ENCODE results near the gene TRAP1.

Gene TRAP1

DNA sequence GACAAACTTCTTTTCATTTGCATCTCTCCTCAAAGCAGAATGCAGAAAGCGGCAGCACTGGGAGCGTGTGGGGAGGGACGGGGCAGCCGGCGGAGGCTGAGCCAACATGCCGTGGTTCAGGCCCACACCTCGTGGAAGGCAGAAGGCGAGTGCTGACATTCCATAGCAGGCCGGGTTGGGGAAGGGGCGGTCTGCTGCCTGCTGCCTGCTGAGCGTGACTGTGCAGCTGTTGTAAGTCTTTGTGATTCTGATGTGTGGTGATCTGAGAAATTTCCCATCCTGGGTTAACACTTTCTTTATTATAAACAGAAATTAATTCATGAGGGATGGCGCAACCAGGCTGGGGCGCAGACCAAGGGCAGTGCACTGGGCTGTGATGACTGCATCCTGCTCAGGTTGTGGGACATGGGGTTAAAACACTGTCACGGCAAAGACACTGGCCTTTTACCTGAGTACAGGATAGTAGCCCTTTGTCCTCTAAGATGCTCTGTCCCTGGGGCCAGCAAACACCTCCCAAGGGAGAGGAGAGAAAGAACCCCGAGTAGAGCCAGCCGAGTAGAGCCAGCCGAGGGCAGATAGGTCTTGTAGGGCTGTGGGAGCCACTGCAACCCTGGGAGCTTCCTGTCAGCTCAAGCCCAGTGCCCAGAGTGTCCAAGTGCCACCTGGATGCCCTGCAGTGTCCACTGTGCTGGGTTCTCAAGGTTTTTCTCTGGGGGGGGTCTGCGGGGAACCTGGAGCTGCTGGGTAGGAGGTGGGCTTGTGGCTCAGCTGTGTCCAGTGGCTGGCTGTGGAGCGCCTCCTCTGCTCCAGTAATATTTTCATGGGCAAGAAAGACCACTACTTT, 71.6 kb downstream of the TRAP1 start:
- no peak for DNase-seq

DNA sequence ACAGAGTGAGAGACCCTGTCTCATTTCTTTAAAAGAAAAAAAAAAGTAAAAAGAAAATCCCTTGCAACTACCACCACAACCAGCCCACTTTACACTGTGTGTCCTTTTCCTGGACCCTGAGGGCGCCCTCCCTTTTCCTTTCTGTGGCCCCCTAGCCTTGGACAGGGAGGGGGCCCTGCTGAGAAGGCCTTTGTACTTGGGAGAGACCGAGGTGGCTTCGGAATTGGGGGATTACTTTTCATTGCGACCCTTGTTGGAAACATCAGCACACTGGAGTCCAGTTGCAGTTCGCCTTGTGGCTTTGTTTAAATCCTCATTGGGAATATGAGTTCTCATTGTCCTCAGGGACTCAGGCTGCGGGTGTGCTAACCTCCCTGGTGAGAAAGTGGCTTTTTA, 72.2 kb downstream of the TRAP1 start:
- no peak for DNase-seq

DNA sequence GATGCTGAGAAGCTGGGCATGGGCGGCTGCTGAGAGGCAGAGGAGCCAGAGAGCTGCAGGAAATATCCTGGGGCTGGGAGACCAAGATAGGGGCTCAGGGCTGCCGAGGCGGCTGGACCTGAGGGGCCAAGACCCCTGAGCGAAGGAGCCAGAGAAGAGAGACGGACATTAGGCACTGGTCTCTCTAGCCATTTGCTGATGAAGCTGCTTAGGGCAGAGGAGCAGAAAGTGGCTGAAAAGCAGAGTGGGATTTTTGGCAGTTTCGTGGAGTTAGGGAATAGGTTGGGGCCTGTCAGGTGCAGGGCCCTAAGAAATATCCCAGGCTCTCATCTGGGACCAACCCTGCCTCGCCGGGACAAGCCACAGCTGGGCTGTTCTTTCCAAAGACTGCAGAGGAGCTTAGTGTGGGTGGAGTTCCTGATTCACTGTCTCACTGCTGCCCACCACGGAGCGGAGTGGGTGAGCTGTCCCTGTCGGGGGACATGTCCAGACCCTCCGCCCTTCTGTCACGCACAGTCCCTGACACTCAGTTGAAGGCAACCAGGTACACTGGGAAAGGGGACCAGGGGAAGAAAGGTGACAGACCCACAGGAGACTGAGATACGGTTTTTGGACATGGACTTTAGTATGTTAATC, 74.1 kb downstream of the TRAP1 start:
- no peak for DNase-seq

DNA sequence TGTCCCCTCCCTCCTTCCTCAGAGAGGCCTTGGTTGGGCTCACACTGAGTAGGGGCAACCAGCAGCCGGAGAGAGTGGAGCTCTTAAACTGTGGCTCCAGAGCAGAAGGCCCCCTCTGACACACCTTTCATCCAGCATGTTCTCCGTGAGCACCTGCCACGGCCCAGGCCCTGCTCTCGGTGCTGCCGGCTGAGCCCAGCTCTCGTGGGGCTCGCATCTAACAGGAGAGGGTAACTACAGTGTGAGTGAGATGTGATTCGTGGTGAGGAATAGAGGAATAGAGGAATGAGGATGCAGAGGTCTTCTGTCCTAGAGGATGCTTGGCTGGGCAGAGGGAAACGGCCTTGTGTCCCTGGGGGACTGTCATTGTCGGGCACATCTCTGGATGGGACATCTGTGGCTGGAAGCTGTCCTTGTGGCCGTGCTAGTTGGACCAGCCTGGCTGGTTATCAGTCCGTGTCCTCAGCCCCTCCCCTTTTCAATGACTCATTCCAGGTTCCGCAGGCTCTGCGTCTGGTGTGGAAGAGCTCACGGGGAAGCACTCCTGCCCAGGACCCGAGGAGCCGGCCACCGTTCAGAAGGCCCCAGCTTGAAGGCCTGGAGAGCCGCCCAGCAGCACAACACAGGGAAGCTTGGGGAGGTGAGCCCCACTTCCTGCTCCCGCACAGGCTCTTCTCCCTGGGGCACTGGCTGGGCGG, 74.8 kb downstream of the TRAP1 start:
- no peak for DNase-seq

DNA sequence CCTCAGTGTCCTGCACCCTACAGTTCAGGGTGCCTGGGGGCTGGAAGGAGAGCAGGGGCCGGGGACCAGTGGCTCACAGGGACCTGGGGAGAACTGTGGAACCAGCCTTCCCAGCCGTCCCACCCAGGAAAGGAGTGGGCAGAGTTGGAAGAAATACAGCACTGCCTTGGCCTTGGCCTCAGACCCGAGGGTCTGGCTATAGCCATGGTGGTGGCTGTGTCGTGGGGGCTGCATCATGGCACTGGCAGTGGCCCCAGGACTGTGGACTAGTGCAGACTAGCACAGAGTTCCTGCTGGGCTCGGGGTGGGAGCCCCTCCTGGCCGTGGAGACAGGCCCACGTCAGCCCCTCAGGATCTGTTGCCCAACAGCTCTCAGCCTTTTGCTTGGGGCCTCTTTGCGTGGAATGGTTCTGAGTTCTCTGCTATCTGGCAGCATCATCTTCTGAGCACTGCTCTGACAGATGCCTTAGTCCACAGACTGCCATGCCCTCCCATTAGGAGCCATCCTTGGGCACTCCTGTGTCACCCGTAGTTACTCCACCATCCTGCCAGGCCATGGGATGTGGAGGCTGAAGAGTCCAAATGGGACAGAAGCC, 75.4 kb downstream of the TRAP1 start:
- no peak for DNase-seq

DNA sequence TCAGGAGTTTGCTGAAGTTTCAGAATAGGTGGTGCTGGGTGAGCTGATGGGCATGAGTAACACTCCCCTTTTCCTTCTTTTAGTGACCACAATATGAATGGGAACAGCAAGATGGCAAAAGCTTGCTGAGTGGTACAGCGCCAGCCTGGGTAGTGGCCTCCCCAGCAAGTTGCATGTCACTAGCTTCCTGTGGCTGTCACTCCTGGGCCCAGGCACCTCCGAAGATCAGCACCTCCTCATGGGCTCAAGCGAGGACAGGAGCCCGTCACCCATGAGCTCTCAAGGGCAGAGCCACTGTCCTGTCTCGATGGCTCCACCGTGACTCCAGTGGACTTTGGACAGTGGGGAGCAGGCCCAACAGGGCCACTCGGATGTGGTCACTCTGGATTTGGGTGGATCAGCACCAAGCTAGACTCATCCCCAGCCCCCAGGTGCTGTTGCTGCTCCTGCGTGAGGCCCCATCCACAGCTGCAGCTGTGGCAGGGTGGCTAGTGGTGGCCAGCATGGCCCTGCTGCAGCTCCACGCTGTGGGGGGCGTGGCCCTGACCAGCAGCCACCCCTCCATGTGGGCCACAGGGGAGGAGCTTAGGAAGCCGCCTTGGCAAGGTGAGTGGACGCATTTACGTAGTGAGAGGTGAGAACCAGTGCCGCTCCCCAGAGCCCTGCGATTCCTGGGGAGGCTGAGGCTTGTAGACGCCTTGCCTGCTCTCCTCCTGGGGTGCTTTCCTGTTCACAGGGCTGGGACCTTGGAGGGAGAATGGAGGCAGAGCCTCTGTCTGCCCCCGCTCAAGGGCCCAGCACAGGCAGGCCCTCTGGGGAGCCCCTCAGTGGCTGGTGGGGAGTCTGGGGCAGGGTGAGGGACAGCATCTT, 76.5 kb downstream of the TRAP1 start:
- DNase-seq, result no peak

DNA sequence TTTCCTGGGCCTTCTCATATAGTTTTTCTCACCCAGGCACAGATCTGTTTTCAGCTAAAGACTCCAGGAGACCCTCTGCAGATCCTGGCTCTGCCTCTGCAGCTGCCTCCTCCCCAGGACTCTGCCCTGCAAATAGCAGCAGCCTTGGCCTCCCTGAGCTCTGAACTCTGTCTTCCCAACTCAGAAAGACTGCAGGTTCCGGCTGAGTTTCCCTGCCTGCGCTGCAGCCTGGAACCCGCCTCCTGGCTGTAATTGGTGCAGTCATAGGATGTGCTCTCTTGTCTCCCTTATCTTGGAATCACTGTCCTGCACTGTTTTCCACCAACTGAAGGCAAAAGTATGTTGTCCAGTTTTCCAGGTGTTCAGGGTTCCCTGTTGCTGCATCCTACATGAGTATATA, 77.1 kb downstream of the TRAP1 start:
- DNase-seq, result no peak

DNA sequence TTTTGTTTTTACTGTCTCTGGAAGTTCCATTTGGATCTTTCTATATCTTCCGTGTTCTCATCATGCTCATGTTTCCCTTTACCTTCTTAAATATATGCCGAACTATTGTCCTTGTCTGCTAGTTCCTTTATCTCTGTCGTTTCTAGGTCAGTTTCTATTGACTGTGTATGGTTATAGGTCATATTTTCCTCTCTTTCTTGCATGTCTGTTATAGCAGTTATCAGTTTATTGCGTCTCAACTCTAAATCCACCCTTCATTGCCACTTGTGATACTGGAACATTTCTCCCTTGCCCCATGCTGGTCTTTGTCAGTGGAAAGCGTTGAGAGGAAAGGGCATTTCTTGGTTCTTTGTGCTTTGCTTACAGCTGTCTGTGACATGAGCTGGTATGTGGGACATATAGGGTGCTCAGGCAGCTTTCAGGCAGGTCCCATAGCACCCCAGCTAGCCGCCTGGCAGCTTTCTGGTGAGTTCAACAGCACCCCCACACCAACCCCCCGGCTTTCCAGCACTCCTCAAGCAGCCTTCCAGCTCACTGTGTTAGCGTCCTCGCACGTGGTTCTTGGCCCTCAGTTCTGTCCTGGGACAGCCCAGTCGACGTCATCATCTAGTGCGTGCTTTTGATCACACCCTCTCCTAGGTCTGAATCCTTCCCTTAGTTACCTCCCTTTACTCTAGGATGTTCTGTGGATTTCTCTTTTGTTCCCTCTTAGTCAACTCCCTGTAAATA, 78.2 kb downstream of the TRAP1 start:
- DNase-seq, result no peak

DNA sequence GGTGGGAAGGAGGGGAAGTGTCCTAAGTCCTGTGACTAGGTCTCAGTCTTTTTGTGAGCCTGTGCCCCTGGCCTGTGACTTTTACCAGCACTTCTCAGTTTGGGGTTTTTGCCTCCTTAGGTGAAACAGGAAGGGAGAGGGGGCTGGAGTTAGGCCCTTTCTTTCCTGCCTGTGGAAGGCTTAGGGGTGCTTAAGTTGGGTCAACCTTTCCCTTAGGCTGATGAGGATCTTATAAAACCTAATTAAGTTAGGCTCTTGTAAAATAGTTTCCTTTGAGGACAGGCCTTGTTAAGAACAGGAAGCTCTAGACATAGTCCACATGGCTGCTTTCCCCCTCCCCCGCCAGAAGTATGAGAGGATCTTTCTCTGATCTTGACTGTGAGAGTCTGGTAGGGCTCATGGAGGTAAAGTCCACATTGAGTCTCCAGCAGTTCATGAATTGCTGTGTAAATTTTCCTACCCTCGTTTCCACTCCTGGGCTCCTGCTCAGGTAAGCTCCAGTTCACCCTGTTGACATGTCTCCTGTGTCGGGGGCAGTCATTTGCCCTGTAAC, 79.9 kb downstream of the TRAP1 start:
- no peak for DNase-seq

DNA sequence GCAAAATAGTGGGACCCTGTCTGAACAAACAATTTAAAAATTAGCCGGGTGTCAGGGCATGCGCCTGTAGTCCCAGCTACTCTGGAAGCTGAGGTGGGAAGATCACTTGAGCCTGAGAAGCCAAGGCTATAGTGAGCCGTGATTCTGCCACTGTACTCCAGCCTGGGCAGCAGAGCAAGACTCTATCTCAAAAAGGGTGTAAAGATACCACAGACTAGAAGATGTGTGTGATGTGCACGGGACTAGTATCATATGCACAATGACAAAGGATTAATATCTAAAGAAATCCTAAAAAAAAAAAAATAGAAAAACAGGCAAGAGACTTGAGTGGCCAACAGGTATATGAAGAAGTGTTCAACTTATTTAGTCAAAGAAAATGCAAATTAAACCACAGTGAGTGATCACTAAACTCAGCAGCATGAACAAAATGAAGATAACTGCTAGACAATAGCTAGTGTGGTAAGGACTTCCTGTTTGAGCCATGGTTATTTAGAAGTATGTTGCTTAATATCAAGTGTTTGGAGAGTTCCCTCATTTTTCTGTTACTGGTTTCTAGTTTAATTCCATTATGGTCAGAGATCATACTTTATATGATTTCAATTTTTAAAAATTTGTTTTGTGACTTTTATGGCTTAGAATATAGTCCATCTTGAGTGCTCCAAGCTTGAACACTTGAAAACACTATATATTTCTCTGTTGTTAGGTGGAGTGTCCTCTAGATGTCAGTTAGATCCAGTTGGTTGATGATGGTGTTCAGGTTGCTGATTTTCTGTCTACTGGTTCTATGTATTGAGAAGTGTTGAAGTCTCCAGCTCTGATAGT, 91.2 kb downstream of the TRAP1 start:
- DNase-seq, result no peak

DNA sequence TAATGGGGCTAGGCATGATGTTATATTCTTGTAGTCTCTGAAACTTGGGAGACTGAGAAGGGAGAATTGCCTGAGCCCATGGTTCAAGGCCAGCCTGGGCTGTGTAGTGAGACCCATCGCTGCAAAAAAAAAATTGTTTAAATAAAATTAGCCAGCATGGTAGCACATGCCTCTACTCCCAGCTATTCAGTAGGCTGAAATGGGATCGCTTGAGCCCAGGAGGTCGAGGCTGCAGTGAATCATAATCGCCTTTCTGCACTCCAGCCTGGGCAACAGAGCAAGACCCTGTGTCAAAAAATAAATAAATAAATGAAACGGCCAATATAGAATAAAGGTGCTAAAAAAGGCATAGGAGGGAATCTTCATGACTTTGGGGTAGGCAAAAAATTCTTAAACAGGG, 92.0 kb downstream of the TRAP1 start:
- DNase-seq, result no peak

DNA sequence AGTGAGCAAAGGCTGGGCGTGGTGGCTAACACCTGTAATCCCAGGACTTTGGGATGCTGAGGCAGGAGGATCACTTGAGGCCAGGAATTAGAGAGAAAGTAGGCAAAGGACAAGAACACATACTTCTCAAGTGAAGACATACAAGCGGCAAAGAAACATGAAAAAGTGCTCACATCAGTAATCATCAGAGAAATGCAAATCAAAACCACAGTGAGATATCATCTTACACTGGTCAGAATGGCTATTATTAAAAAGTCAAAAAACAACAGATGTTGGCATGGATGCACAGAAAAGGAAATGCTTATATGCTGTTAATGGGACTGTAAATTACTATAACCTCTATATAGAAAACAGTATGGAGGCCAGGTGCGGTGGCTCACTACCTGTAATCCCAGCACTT, 93.7 kb downstream of the TRAP1 start:
- no peak for DNase-seq

DNA sequence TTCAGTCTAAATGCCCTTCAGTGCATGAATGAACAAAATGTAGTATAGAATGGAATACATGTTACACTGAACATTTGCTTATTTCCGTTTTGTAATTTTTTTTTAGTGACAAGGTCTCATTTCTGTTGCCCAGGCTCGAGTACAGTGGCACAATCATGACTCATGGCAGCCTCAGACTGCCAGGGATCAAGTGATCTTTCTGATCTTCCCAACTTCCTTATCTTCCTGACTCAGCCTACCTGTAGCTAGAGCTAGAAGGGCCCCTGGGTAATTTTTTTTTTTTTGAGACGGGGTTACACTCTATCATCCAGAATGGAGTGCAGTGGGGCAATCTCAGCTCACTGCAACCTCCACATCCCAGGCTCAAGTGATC, 98.6 kb downstream of the TRAP1 start:
- DNase-seq, result no peak

DNA sequence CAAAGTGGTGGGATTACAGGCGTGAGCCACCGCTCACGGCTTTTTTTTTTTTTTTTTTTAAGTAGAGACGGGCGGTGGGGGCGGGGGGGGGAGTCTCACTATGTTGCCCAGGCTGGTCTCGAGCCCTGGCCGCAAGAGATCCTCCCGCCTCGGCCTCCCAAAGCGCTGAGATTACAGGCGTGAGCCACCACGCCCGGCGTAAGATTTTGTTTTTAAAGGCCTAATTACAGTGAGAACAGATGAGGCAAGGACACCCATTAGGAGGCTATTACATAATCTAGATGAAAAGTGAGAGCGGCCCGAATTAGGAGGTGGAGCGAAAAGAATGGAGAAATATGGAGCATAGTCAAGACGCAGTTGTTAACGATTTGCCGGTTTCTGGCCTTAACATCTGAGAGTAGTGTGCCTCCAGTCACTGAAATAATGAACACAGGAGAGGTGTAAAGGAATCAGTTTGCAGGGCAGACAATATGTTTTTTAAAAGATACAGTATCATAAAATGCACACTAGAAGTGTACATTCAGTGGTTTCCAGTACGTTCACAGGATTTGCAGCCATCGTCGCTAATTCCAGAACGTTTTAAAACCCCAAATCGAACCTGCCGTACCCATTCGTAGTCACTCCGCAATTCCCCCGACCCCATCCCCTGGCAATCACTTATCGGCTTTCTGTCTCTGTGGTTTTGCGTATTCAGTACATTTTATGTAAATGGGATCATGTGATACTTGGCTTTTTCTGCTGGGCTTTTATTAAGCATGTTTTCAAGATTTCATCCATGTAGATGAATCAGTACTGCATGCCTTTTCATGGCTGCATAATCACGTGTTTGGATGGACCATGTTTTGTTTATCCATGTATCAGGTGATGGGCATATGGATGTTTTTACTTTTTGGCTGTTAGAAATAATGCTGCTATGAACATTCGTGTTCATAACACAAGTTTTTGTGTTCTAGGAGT, 104.5 kb downstream of the TRAP1 start:
- DNase-seq, result no peak

DNA sequence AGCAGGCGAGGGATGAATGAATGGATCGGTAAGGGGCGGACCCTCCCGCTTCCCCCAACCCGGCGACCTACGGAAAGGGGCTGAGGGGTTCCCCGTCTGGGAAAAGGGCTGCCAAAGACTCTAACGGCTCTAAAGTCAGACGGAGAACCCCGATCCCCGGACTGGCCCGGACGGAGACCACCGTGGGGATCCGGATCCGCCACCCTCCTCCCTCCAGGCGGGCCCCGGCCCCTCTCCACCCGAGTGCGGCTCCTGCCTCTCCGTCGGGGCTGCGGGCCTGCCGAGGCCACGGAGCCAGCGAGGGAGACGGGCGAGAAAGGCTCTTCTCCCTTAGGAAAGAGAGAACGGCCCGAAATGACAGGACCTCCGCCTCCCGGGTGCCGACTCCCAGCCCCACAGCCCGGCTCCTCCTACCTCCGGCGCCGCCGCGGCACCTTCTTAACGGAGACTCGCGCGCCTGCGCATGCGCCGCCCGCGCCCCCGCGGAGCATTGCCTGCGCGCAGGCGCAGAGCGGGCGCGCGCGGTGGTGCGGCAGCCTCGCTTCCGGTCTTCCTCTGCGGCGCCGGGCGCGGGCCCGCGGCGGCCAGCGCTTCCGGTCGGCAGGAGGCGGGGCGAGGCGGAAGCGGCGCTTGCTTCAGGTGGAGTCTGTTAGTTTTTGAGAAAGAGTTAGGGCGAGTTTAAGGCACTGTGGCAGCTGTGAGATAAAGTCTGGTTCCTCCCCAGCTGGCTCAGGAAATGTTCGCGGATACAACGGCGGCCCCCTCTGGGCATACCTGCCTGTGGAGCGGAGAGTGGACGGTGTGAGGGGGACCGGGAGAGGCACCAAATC, 106.0 kb downstream of the TRAP1 start, which contains the start of gene SLX4:
Gene SLX4 (minus strand): TSS at position 461 of the 830 bp plus-strand sequence. CDS start 2,642 bp downstream, outside the sequence.
- DNase-seq, result peak; percentile 84

DNA sequence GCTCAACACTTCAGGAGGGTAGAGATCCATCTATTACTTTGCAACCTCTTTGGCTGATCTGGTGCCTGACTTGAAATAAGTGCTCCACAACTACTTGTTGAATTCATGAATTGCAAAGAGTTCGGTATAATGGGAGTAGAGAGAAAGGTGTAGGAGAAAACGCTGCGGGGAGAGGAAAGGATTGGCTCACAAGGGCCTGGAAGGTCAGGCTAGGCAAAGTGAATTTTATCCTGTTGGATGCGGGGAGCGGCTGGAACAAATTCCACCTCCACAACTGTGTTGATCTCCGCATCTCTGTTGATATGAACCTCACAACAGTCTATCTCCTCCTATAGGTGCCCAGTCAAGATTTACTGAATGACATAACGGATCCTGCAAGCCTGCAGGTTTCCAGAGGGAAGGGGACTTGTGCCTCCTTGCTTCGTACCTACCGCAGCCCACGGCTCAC, 106.6 kb downstream of the TRAP1 start:
- DNase-seq, result no peak

DNA sequence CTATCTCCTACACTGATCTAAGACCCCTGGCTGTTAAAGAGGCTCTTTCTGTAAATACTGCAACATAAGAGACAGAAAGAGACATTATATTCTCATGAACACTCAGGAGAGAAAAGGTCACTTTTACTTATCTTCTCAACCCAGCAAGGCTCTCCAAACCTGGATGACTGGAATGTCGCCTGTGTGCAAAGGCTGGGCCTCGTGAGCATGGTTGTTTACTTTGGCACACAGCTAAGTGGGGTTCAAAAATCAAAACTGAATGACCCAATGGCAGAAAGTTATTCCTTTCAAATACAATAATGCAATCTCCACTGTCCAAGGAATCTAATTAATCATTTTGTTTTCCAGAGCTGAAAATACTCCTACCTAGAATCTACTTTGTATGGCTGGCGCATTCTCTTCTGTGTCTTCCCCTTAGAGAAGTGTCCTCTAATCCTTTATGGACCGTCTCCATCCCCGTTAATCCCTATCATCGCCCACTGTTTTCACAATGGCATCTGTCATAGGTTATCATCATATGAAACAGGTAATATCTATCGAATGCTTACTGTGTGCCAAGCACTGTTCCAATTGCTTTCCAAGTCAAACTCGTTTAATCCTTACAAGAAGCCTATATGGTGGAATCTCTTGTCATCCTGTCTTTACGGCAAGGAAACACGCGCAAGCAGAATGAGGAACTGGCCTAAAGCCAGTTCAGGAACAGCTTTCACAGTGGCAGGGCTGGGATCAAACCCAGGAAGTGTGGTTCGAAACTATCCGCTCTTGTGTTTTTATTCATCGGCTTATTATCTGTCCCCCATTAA, 107.2 kb downstream of the TRAP1 start:
- DNase-seq, result no peak
